Bronchial epithelial cell (primary cell): ENCODE data around the gene VSNL1. TPM values are rescaled to one million over a fixed set of nuclear protein-coding genes. Genes with fewer than 3 reads are reported as not detected.

Experiments
- DNase-seq: peaks from one replicate; pipeline ENCODE4 v3.0.0-alpha.2; 2010; ENCODE audit warnings: low read depth
- FAIRE-seq: peaks from 2 replicates; lab custom pipeline; 2011; peaks lifted over from hg19 to GRCh38; lab: Jason Lieb, UNC
- H3K27me3 ChIP-seq: 2 replicates; pipeline ENCODE4 v1.5.1; 2011; ENCODE audit warnings: low read length; ENCODE audit not compliant: control insufficient read depth, insufficient read depth
- H3K36me3 ChIP-seq: 2 replicates; pipeline ENCODE4 v1.5.1; 2011; ENCODE audit warnings: low read length; ENCODE audit not compliant: control insufficient read depth, insufficient read depth
- H3K4me3 ChIP-seq: 2 replicates; pipeline ENCODE4 v1.5.1; 2011; ENCODE audit warnings: mild to moderate bottlenecking, low read depth, low read length, control low read depth
- CTCF ChIP-seq: IDR thresholded peaks from 2 replicates; pipeline ENCODE4 v1.5.1; 2011; ENCODE audit warnings: mild to moderate bottlenecking, moderate library complexity, low read length, control low read depth, inconsistent platforms; ENCODE audit not compliant: insufficient read depth, severe bottlenecking
- total RNA-seq: library from RNA; depleted of rRNA; stranded (reverse); fragments of >200 nt; gene quantifications from 2 replicates; pipeline ENCODE4 v1.2.1, GENCODE V29; 2014

The VSNL1 gene
- total RNA-seq, 1 donor from 2014 or later: 1.6 TPM

- DNase-seq (no peak), FAIRE-seq (no peak)
- H3K27me3 ChIP-seq: no peaks in the 10 kb centered on the region
- H3K4me3 ChIP-seq: no peak overlapping the region
- H3K36me3 ChIP-seq: peaks cover 1% of the 10 kb centered on the region
- TF ChIP-seq CTCF: no peak
Measured at GRCh38 chr2:17682098-17682857, 141.8 kb downstream of the VSNL1 start.

- no peak for TF ChIP-seq CTCF
- FAIRE-seq: no peak
Measured at GRCh38 chr2:17683981-17684380, 143.5 kb downstream of the VSNL1 start.

GRCh38 chr2:17688600-17688999 is 148.1 kb downstream of the VSNL1 start:
- DNase-seq (no peak), FAIRE-seq (no peak)
- no peak for TF ChIP-seq CTCF
- no peak overlapping the region for H3K4me3 ChIP-seq
- no peaks in the 10 kb centered on the region for H3K27me3 ChIP-seq
- peaks cover 4% of the 10 kb centered on the region for H3K36me3 ChIP-seq

More at GRCh38 chr2:17683981-17684380, 143.5 kb downstream of the VSNL1 start:
- no peak for DNase-seq
- H3K36me3 ChIP-seq: peaks cover 1% of the 10 kb centered on the region
- H3K4me3 ChIP-seq: no peak overlapping the region
- H3K27me3 ChIP-seq: no peaks in the 10 kb centered on the region

- Histone ChIP-seq H3K27me3 (no peaks in the 10 kb centered on the region), H3K4me3 (no peak overlapping the region), H3K36me3 (peaks cover 4% of the 10 kb centered on the region)
- TF ChIP-seq CTCF: no peak
- no peak for DNase-seq
- FAIRE-seq: no peak
Measured at GRCh38 chr2:17689010-17689409, 148.5 kb downstream of the VSNL1 start.

GRCh38 chr2:17690776-17691175 is 150.3 kb downstream of the VSNL1 start:
- DNase-seq (no peak), FAIRE-seq (no peak)
- no peak overlapping the region for H3K4me3 ChIP-seq
- TF ChIP-seq CTCF: no peak
- peaks cover 5% of the 10 kb centered on the region for H3K36me3 ChIP-seq
- H3K27me3 ChIP-seq: no peaks in the 10 kb centered on the region

Other genes starting within 250 kb of the VSNL1 start
- 0.13 TPM in 1 of 2 replicates, not detected in the other for gene RAD51AP2, start 22.3 kb upstream of the VSNL1 start, total RNA-seq
- gene SMC6, start 213.1 kb downstream of the VSNL1 start, total RNA-seq: 20.5 and 23.0 TPM in 2 replicates
- gene GEN1, start 213.4 kb downstream of the VSNL1 start, total RNA-seq: 2.6 and 2.7 TPM in 2 replicates